SK-N-SH (cell line): ENCODE results near the gene CD300E. TPM values are rescaled to one million over a fixed set of nuclear protein-coding genes. Genes with fewer than 3 reads are reported as not detected.

Experiments
- CTCF ChIA-PET: fragments of 300-600, 350-600 bp; formaldehyde crosslinking; extraction: SDS; loops from one replicate; lab custom pipeline; 2021; lab: Yijun Ruan, JAX
- POLR2A ChIA-PET: fragments of 350-600 bp; sonication (Branson Sonifier 250); formaldehyde crosslinking; extraction: SDS; loops from one replicate; lab custom pipeline; 2020; ENCODE audit warnings: antibody characterized with exemption, inconsistent platforms; lab: Yijun Ruan, JAX
- DNase-seq: peaks from one replicate; pipeline ENCODE4 v3.0.0; 2012
- H2AFZ ChIP-seq: fragments of 200-600 bp; sonication (generic); 2 replicates; pipeline ENCODE4 v1.8.1; 2016; ENCODE audit warnings: antibody characterized with exemption, mild to moderate bottlenecking, low read depth
- H3F3A ChIP-seq: fragments of 200-600 bp; sonication (generic); replicated peaks from 2 replicates; pipeline ENCODE3; 2016; ENCODE audit warnings: antibody characterized with exemption, mild to moderate bottlenecking; ENCODE audit not compliant: insufficient read depth
- H3K27ac ChIP-seq, 2 experiments: fragments of 200-500 bp in 1 of 2; fragments of 200-600 bp in 1 of 2; sonication (Bioruptor generic) in 1 of 2; sonication (generic), shearing (Covaris generic) in 1 of 2; 2 replicates each; pipeline versions ENCODE4 v1.5.1 to v1.6.1; 2014 to 2016; ENCODE audit warnings: low read depth in 2 of 2, inconsistent platforms in 1 of 2, low read length in 1 of 2, mild to moderate bottlenecking in 1 of 2, mixed read lengths in 1 of 2
- H3K27me3 ChIP-seq: fragments of 200-600 bp; sonication (generic), shearing (Covaris generic); 2 replicates; pipeline ENCODE4 v1.6.1; 2016; ENCODE audit warnings: mixed run types; ENCODE audit not compliant: insufficient read depth
- H3K36me3 ChIP-seq, 2 experiments: fragments of 200-500 bp in 1 of 2; fragments of 200-600 bp in 1 of 2; sonication (Bioruptor generic) in 1 of 2; sonication (generic) in 1 of 2; replicated peaks in 1 of 2; 2 replicates each; pipeline versions ENCODE3 to v1.5.1; 2014 to 2016; ENCODE audit warnings: low read length in 1 of 2, mild to moderate bottlenecking in 1 of 2; ENCODE audit not compliant: insufficient read depth in 2 of 2, control insufficient read depth in 1 of 2
- H3K4me1 ChIP-seq, 2 experiments: fragments of 200-500 bp in 1 of 2; fragments of 200-600 bp in 1 of 2; sonication (Bioruptor generic) in 1 of 2; sonication (generic), shearing (Covaris generic) in 1 of 2; 2 replicates each; pipeline versions ENCODE4 v1.5.1 to v1.6.1; 2014 to 2016; ENCODE audit warnings: low read depth in 1 of 2, low read length in 1 of 2, mixed run types in 1 of 2; ENCODE audit not compliant: insufficient read depth in 2 of 2, control insufficient read depth in 1 of 2
- H3K4me2 ChIP-seq: fragments of 200-600 bp; sonication (generic), shearing (Covaris generic); 2 replicates; pipeline ENCODE4 v1.6.1; 2017; ENCODE audit warnings: mixed run types
- H3K4me3 ChIP-seq, 2 experiments: fragments of 200-500 bp in 1 of 2; fragments of 200-600 bp in 1 of 2; sonication (Bioruptor generic) in 1 of 2; sonication (generic), shearing (Covaris generic) in 1 of 2; 2 replicates each; pipeline versions ENCODE4 v1.5.1 to v1.8.1; 2014 to 2016; ENCODE audit warnings: low read depth in 2 of 2, inconsistent platforms in 1 of 2, low read length in 1 of 2, mild to moderate bottlenecking in 1 of 2, mixed read lengths in 1 of 2, moderate library complexity in 1 of 2
- H3K79me2 ChIP-seq: fragments of 200-600 bp; sonication (generic); 2 replicates; pipeline ENCODE4 v1.8.1; 2017; ENCODE audit warnings: mild to moderate bottlenecking; ENCODE audit not compliant: insufficient read depth
- H3K9ac ChIP-seq: fragments of 200-600 bp; sonication (generic); 2 replicates; pipeline ENCODE4 v1.6.1; 2017; ENCODE audit warnings: mixed run types
- H3K9me2 ChIP-seq: fragments of 200-600 bp; sonication (generic); 2 replicates; pipeline ENCODE4 v1.6.1; 2017; ENCODE audit warnings: mixed run types
- H3K9me3 ChIP-seq: fragments of 200-600 bp; sonication (generic); 2 replicates; pipeline ENCODE4 v1.6.1; 2017; ENCODE audit warnings: mixed run types, mild to moderate bottlenecking, moderate library complexity
- H4K20me1 ChIP-seq: fragments of 200-600 bp; sonication (generic); 2 replicates; pipeline ENCODE4 v1.6.1; 2017; ENCODE audit warnings: mild to moderate bottlenecking, mixed run types; ENCODE audit not compliant: insufficient read depth
- CHD2 ChIP-seq: fragments of 150-350 bp; IDR thresholded peaks from 2 replicates; pipeline ENCODE4 v1.6.1; 2018; ENCODE audit warnings: low read length; ENCODE audit not compliant: partially characterized antibody
- IRF3 ChIP-seq: fragments of 150-350 bp; IDR thresholded peaks from 2 replicates; pipeline ENCODE4 v1.6.1; 2016; ENCODE audit warnings: mild to moderate bottlenecking, low read depth, low read length
- JUND ChIP-seq: IDR thresholded peaks from 2 replicates; pipeline ENCODE4 v1.4.0; 2012
- MXI1 ChIP-seq: IDR thresholded peaks from 2 replicates; pipeline ENCODE4 v1.6.1; 2012; ENCODE audit warnings: mild to moderate bottlenecking, low read depth, low read length, improper control_type of control experiment
- NRF1 ChIP-seq: IDR thresholded peaks from 2 replicates; pipeline ENCODE4 v1.6.1; 2012; ENCODE audit warnings: low read depth, mild to moderate bottlenecking, low read length
- RCOR1 ChIP-seq: fragments of 150-350 bp; IDR thresholded peaks from 2 replicates; pipeline ENCODE4 v1.6.1; 2017; ENCODE audit warnings: antibody characterized with exemption, low read length
- RFX5 ChIP-seq: IDR thresholded peaks from 2 replicates; pipeline ENCODE4 v1.6.1; 2012; ENCODE audit warnings: mild to moderate bottlenecking, improper control_type of control experiment, low read length
- SIN3A ChIP-seq: IDR thresholded peaks from 2 replicates; pipeline ENCODE4 v1.6.1; 2012; ENCODE audit warnings: low read depth, mild to moderate bottlenecking, low read length, moderate library complexity, borderline replicate concordance
- TAF1 ChIP-seq: IDR thresholded peaks from 2 replicates; pipeline ENCODE4 v1.6.1; 2012; ENCODE audit warnings: low read depth, mild to moderate bottlenecking, low read length, moderate library complexity, borderline replicate concordance
- ZBTB33 ChIP-seq: IDR thresholded peaks from 2 replicates; pipeline ENCODE4 v1.4.0; 2012; ENCODE audit warnings: low read depth, borderline replicate concordance
- WGBS: methylation state at CpG from one replicate; pipeline ENCODE4 v1.1.6; 2017; ENCODE audit warnings: low lambda C conversion rate; 5-methylcytosine and 5-hydroxymethylcytosine counted together
- polyA plus RNA-seq, 3 experiments: library from polyadenylated mRNA; depleted of rRNA; stranded (reverse); fragments of >200 nt; gene quantifications; 2 replicates each; pipeline ENCODE4 v1.2.3, GENCODE V29; 2012
- TF ChIP-seq, protein P1 (sequence below): fragments of 200-600 bp; sonication (generic); IDR thresholded peaks from 2 replicates; pipeline ENCODE4 v1.6.1; 2017; ENCODE audit warnings: antibody characterized with exemption, mild to moderate bottlenecking, moderate library complexity
- TF ChIP-seq, protein P2 (sequence below): fragments of 150-350 bp; IDR thresholded peaks from 2 replicates; pipeline ENCODE4 v1.6.1; 2017; ENCODE audit warnings: antibody characterized with exemption, low read length, low read depth, borderline replicate concordance
- TF ChIP-seq, protein P3 (sequence below): IDR thresholded peaks from 2 replicates; pipeline ENCODE4 v1.4.0; 2012; ENCODE audit warnings: low read depth
- TF ChIP-seq, protein P4 (sequence below): IDR thresholded peaks from 2 replicates; pipeline ENCODE4 v1.6.1; 2012; ENCODE audit warnings: mild to moderate bottlenecking, low read depth, low read length, moderate library complexity

The CD300E gene
- polyA plus RNA-seq, 1 of the 3 experiments (the other 2 are of a cell fraction): not detected

DNA sequence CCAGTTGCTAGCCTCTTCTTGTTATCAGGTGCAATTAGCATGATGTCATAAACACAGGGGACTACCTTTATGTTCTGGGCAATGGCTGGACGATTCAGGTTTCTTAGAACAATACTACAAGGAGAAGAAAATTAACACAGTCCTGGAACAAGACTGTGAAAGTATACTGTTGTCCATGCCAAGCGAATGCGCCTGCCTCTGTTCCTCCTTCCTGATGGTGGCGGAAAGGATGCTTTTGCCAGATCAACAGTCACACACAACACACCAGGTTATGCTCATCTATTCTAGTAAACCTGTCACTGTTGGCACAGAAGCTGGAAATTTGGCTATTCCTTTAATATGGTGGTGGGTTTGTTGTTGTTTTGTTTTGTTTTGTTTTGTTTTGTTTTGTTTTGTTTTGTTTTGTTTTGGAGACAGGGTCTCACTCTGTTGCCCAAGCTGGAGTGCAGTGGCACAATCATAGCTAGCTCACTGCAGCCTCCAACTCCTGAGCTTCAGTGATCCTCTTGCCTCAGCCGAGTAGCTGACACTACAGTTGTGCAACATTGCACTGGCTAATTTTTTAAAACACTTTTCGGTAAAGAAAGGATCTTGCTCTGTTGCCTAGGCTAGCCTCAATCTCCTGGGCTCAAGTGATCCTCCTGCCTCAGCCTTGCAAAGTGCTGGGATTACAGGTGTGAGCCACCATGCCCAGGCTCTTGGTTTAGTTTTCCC is 28.3 kb downstream of the CD300E start:
- H4K20me1 ChIP-seq: no peaks in the 10 kb centered on the region
- H2AFZ ChIP-seq: no peak overlapping the region
- no peaks in the 10 kb centered on the region for H3F3A ChIP-seq
- no peak overlapping the region for H3K27ac ChIP-seq
- H3K9me3 ChIP-seq: no peaks in the 10 kb centered on the region
- H3K4me1 ChIP-seq: peaks cover 0 to 7% of the 10 kb centered on the region in 2 experiments; a peak in 1 of 4 replicates
- H3K4me3 ChIP-seq: no peak overlapping the region
- H3K4me2 ChIP-seq: no peak overlapping the region
- no peak overlapping the region for H3K9ac ChIP-seq
- WGBS: 33% methylated on average over 6 of the region's 6 CpGs
- DNase-seq: no peak
- no peaks in the 10 kb centered on the region for H3K27me3 ChIP-seq
- ChIA-PET POLR2A (no interaction called here), CTCF (interaction anchor here (5.5 kb wide), 1 partner anchor 29 kb away, joined by 21 read pairs; no protein-coding TSS in a partner anchor)
- TF ChIP-seq IRF3 (no peak), SIN3A (no peak), MXI1 (no peak), TAF1 (no peak), RFX5 (no peak), NRF1 (no peak), JUND (no peak), CHD2 (no peak), RCOR1 (no peak), ZBTB33 (no peak)
- TF ChIP-seq, protein P1, sequence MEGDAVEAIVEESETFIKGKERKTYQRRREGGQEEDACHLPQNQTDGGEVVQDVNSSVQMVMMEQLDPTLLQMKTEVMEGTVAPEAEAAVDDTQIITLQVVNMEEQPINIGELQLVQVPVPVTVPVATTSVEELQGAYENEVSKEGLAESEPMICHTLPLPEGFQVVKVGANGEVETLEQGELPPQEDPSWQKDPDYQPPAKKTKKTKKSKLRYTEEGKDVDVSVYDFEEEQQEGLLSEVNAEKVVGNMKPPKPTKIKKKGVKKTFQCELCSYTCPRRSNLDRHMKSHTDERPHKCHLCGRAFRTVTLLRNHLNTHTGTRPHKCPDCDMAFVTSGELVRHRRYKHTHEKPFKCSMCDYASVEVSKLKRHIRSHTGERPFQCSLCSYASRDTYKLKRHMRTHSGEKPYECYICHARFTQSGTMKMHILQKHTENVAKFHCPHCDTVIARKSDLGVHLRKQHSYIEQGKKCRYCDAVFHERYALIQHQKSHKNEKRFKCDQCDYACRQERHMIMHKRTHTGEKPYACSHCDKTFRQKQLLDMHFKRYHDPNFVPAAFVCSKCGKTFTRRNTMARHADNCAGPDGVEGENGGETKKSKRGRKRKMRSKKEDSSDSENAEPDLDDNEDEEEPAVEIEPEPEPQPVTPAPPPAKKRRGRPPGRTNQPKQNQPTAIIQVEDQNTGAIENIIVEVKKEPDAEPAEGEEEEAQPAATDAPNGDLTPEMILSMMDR: no peak
- TF ChIP-seq, protein P2, sequence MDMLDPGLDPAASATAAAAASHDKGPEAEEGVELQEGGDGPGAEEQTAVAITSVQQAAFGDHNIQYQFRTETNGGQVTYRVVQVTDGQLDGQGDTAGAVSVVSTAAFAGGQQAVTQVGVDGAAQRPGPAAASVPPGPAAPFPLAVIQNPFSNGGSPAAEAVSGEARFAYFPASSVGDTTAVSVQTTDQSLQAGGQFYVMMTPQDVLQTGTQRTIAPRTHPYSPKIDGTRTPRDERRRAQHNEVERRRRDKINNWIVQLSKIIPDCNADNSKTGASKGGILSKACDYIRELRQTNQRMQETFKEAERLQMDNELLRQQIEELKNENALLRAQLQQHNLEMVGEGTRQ: no peak
- TF ChIP-seq, protein P3, sequence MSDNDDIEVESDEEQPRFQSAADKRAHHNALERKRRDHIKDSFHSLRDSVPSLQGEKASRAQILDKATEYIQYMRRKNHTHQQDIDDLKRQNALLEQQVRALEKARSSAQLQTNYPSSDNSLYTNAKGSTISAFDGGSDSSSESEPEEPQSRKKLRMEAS: no peak
- TF ChIP-seq, protein P4, sequence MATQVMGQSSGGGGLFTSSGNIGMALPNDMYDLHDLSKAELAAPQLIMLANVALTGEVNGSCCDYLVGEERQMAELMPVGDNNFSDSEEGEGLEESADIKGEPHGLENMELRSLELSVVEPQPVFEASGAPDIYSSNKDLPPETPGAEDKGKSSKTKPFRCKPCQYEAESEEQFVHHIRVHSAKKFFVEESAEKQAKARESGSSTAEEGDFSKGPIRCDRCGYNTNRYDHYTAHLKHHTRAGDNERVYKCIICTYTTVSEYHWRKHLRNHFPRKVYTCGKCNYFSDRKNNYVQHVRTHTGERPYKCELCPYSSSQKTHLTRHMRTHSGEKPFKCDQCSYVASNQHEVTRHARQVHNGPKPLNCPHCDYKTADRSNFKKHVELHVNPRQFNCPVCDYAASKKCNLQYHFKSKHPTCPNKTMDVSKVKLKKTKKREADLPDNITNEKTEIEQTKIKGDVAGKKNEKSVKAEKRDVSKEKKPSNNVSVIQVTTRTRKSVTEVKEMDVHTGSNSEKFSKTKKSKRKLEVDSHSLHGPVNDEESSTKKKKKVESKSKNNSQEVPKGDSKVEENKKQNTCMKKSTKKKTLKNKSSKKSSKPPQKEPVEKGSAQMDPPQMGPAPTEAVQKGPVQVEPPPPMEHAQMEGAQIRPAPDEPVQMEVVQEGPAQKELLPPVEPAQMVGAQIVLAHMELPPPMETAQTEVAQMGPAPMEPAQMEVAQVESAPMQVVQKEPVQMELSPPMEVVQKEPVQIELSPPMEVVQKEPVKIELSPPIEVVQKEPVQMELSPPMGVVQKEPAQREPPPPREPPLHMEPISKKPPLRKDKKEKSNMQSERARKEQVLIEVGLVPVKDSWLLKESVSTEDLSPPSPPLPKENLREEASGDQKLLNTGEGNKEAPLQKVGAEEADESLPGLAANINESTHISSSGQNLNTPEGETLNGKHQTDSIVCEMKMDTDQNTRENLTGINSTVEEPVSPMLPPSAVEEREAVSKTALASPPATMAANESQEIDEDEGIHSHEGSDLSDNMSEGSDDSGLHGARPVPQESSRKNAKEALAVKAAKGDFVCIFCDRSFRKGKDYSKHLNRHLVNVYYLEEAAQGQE: no peak
- no peaks in the 10 kb centered on the region for H3K79me2 ChIP-seq
- no peaks in the 10 kb centered on the region for H3K36me3 ChIP-seq
- H3K9me2 ChIP-seq: no peaks in the 10 kb centered on the region
